Trophoblast cell (in vitro differentiated cells and primary cell): Measurements from ENCODE around the gene INTS14.

Source experiments
- DNase-seq, 2 donors: peaks; one replicate each; pipeline ENCODE4 v3.0.0-alpha.2; 2016
- H2AFZ ChIP-seq: 2 replicates; pipeline ENCODE4 v1.6.1; 2013; ENCODE audit warnings: low read length, moderate library complexity, mild to moderate bottlenecking; ENCODE audit not compliant: insufficient read depth, poor library complexity
- H2AK5ac ChIP-seq: 2 replicates; pipeline ENCODE4 v1.6.1; 2013; ENCODE audit warnings: mild to moderate bottlenecking, low read length
- H2BK120ac ChIP-seq: 2 replicates; pipeline ENCODE4 v1.6.1; 2013; ENCODE audit warnings: low read length, mild to moderate bottlenecking, moderate library complexity; ENCODE audit not compliant: insufficient read depth, poor library complexity
- H2BK12ac ChIP-seq: 2 replicates; pipeline ENCODE4 v1.6.1; 2013; ENCODE audit warnings: mild to moderate bottlenecking, low read length, moderate library complexity
- H2BK5ac ChIP-seq: 2 replicates; pipeline ENCODE4 v1.6.1; 2013; ENCODE audit warnings: low read length, low read depth, moderate library complexity, mild to moderate bottlenecking; ENCODE audit not compliant: poor library complexity
- H3K14ac ChIP-seq: 2 replicates; pipeline ENCODE4 v1.6.1; 2013; ENCODE audit warnings: mild to moderate bottlenecking, low read length
- H3K18ac ChIP-seq: 2 replicates; pipeline ENCODE4 v1.6.1; 2013; ENCODE audit warnings: mild to moderate bottlenecking, low read length
- H3K23ac ChIP-seq: 2 replicates; pipeline ENCODE4 v1.6.1; 2013; ENCODE audit warnings: low read length
- H3K27ac ChIP-seq: 2 replicates; pipeline ENCODE4 v1.5.1; 2013; ENCODE audit warnings: low read depth, mild to moderate bottlenecking, inconsistent platforms, low read length, moderate library complexity
- H3K27me3 ChIP-seq: 2 replicates; pipeline ENCODE4 v1.6.1; 2013; ENCODE audit warnings: inconsistent platforms, mild to moderate bottlenecking, low read length, moderate library complexity; ENCODE audit not compliant: insufficient read depth
- H3K36me3 ChIP-seq, 2 experiments: 1 replicate in 1 of 2; 2 replicates in 1 of 2; pipeline ENCODE4 v1.6.1; 2013; ENCODE audit warnings: low read length in 2 of 2, mild to moderate bottlenecking in 2 of 2, moderate library complexity in 1 of 2; ENCODE audit not compliant: insufficient read depth in 2 of 2, control insufficient read depth in 1 of 2
- H3K4ac ChIP-seq: 2 replicates; pipeline ENCODE4 v1.6.1; 2013; ENCODE audit warnings: low read depth, mild to moderate bottlenecking, low read length, moderate library complexity
- H3K4me1 ChIP-seq, 2 experiments: 1 replicate in 1 of 2; 2 replicates in 1 of 2; pipeline ENCODE4 v1.6.1; 2013; ENCODE audit warnings: low read length in 2 of 2, mild to moderate bottlenecking in 2 of 2, moderate library complexity in 1 of 2; ENCODE audit not compliant: insufficient read depth in 2 of 2, control insufficient read depth in 1 of 2
- H3K4me2 ChIP-seq: 2 replicates; pipeline ENCODE4 v1.6.1; 2013; ENCODE audit warnings: inconsistent platforms, mild to moderate bottlenecking, low read length, moderate library complexity
- H3K4me3 ChIP-seq: 2 replicates; pipeline ENCODE4 v1.5.1; 2013; ENCODE audit warnings: mild to moderate bottlenecking, low read depth, low read length, inconsistent platforms
- H3K79me1 ChIP-seq: one replicate; pipeline ENCODE4 v1.6.1; 2013; ENCODE audit warnings: low read length
- H3K79me2 ChIP-seq: 2 replicates; pipeline ENCODE4 v1.6.1; 2013; ENCODE audit warnings: low read length, mild to moderate bottlenecking; ENCODE audit not compliant: control insufficient read depth, insufficient read depth, poor library complexity
- H3K9ac ChIP-seq: 2 replicates; pipeline ENCODE4 v1.6.1; 2013; ENCODE audit warnings: mild to moderate bottlenecking, low read length
- H3K9me3 ChIP-seq: 2 replicates; pipeline ENCODE4 v1.6.1; 2013; ENCODE audit warnings: low read depth, mild to moderate bottlenecking, control low read depth, inconsistent platforms, low read length; ENCODE audit not compliant: insufficient read depth
- H4K12ac ChIP-seq: 2 replicates; pipeline ENCODE4 v1.6.1; 2013; ENCODE audit warnings: low read depth, mild to moderate bottlenecking, low read length, moderate library complexity
- H4K8ac ChIP-seq: 2 replicates; pipeline ENCODE4 v1.6.1; 2013; ENCODE audit warnings: low read depth, mild to moderate bottlenecking, low read length, moderate library complexity
- H4K91ac ChIP-seq: one replicate; pipeline ENCODE4 v1.6.1; 2013; ENCODE audit warnings: low read depth, mild to moderate bottlenecking, low read length, moderate library complexity
- WGBS: extraction: QIAGEN DNeasy Blood & Tissue Kit; methylation state at CpG from one replicate; pipeline ENCODE4 v1.1.7; 2013; ENCODE audit warnings: missing lambda C conversion rate; ENCODE audit not compliant: insufficient read length, insufficient coverage; ENCODE audit errors: extremely low coverage; 5-methylcytosine and 5-hydroxymethylcytosine counted together

INTS14 gene

DNA sequence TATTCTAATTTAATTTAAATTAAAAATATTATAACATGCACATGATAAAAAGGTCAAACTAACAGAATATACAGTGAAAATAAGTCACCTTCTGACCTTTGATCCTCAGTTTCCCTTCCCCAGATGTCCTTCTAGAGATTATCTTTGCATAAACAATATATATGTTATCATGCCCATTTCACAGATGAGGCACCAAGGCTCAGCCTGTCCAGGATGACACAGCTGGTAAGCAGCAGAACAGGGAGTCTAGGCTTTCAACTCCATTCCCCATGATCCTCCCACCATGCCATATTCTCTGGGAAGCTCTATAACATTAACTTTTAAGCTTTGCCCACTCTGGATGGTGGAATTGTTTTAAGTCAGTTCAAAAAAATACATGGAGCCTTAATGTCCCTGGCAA lies 12.2 kb upstream of the INTS14 start:
- Histone ChIP-seq H2AK5ac (no peak overlapping the region), H4K8ac (no peak overlapping the region), H3K79me2 (no peaks in the 10 kb centered on the region), H3K4me2 (no peak overlapping the region), H3K27me3 (no peaks in the 10 kb centered on the region), H3K4ac (no peak overlapping the region), H3K4me1 (no peaks in the 10 kb centered on the region), H3K36me3 (peaks cover 4 to 5% of the 10 kb centered on the region in 2 experiments), H3K9ac (no peak overlapping the region), H3K79me1 (no peaks in the 10 kb centered on the region), H2BK120ac (no peak overlapping the region), H2BK12ac (no peak overlapping the region), H3K18ac (no peak overlapping the region), H4K12ac (no peak overlapping the region), H2BK5ac (no peak overlapping the region), H2AFZ (no peak overlapping the region), H3K9me3 (no peaks in the 10 kb centered on the region), H4K91ac (no peak overlapping the region), H3K27ac (no peak overlapping the region), H3K23ac (no peak overlapping the region), H3K14ac (no peak overlapping the region), H3K4me3 (no peak overlapping the region)
- DNase-seq = no peak

DNA sequence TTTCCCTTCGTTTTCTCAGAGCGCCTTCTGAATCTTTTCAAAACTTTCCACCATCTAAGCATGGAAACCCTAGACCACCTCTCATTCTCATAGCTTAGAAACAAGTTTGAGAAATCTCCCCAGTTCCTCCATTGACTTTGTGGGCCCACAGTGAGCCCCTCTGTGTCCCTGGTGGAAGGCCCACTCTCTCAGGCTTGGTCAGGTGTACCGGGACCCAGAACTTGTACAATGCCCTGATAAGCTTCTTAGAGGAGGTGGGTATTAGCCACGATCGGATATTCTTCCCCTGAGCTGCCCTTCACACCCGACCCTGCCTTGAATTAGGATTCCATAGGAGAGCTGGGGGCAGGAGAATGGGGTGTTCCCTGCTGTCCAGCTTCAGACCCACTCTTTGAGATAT lies 10.7 kb upstream of the INTS14 start, which contains the start of gene SLC24A1:
Gene SLC24A1 (plus strand): TSS at position 301 of the 400 bp plus-strand sequence. CDS start 2,143 bp downstream, outside the sequence.
- H2BK120ac ChIP-seq = no peak within 1 kb of the TSS
- DNase-seq = no peak
- no peak within 1 kb of the TSS for H4K91ac ChIP-seq
- no peak within 1 kb of the TSS for H2BK12ac ChIP-seq
- no peak within 1 kb of the TSS for H2BK5ac ChIP-seq
- no peak within 1 kb of the TSS for H3K4me2 ChIP-seq
- no peak within 1 kb of the TSS for H3K23ac ChIP-seq
- H3K27ac ChIP-seq = no peak within 1 kb of the TSS
- no peak within 1 kb of the TSS for H2AFZ ChIP-seq
- H4K12ac ChIP-seq = no peak within 1 kb of the TSS
- H3K18ac ChIP-seq = no peak within 1 kb of the TSS
- no peaks in the 10 kb centered on the region for H3K27me3 ChIP-seq
- no peak within 1 kb of the TSS for H3K4ac ChIP-seq
- no peaks in the 10 kb centered on the region for H3K4me1 ChIP-seq
- H3K9ac ChIP-seq = no peak within 1 kb of the TSS
- no peaks in the 10 kb centered on the region for H3K9me3 ChIP-seq
- WGBS = no CpG with 5 or more reads among the region's 6 CpGs
- H3K14ac ChIP-seq = no peak within 1 kb of the TSS
- no peaks in the 10 kb centered on the region for H3K79me1 ChIP-seq
- H3K4me3 ChIP-seq = no peak within 1 kb of the TSS
- H4K8ac ChIP-seq = no peak within 1 kb of the TSS
- H3K79me2 ChIP-seq = no peaks in the 10 kb centered on the region
- H2AK5ac ChIP-seq = no peak within 1 kb of the TSS
- peaks cover 4 to 5% of the 10 kb centered on the region in 2 experiments for H3K36me3 ChIP-seq

DNA sequence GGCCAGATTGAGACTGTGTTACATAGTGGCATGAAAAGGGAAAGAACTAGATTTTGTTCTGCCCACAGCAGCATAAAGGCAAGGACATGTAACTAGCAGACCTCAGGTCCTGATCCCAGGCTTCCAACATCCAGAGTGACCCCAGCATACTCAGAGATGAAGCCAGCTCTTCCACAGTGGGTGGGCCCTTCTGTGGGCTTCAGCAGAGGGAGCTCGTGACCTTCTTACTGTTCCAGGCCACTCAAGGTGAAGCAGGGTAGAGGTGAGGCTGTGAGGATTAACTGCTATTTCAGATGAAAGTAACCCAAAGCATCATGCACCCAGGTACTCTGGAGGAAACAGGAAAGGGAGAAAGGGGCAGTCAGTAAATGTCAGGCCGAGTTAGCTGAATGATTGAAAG lies 9.9 kb upstream of the INTS14 start:
- no peak overlapping the region for H2AK5ac ChIP-seq
- H2BK12ac ChIP-seq = no peak overlapping the region
- H3K9ac ChIP-seq = no peak overlapping the region
- H3K27me3 ChIP-seq = no peaks in the 10 kb centered on the region
- no peak overlapping the region for H3K27ac ChIP-seq
- DNase-seq = no peak
- no CpG with 5 or more reads among the region's 2 CpGs for WGBS
- no peak overlapping the region for H3K4me3 ChIP-seq
- peaks cover 4 to 5% of the 10 kb centered on the region in 2 experiments for H3K36me3 ChIP-seq
- H3K4me1 ChIP-seq = no peaks in the 10 kb centered on the region
- H4K8ac ChIP-seq = no peak overlapping the region
- H3K9me3 ChIP-seq = no peaks in the 10 kb centered on the region
- no peak overlapping the region for H3K23ac ChIP-seq
- no peaks in the 10 kb centered on the region for H3K79me1 ChIP-seq
- no peak overlapping the region for H3K18ac ChIP-seq
- H3K14ac ChIP-seq = no peak overlapping the region
- H3K79me2 ChIP-seq = no peaks in the 10 kb centered on the region
- H4K91ac ChIP-seq = no peak overlapping the region
- H2BK120ac ChIP-seq = no peak overlapping the region
- no peak overlapping the region for H2BK5ac ChIP-seq
- H4K12ac ChIP-seq = no peak overlapping the region
- no peak overlapping the region for H2AFZ ChIP-seq
- no peak overlapping the region for H3K4ac ChIP-seq
- no peak overlapping the region for H3K4me2 ChIP-seq

DNA sequence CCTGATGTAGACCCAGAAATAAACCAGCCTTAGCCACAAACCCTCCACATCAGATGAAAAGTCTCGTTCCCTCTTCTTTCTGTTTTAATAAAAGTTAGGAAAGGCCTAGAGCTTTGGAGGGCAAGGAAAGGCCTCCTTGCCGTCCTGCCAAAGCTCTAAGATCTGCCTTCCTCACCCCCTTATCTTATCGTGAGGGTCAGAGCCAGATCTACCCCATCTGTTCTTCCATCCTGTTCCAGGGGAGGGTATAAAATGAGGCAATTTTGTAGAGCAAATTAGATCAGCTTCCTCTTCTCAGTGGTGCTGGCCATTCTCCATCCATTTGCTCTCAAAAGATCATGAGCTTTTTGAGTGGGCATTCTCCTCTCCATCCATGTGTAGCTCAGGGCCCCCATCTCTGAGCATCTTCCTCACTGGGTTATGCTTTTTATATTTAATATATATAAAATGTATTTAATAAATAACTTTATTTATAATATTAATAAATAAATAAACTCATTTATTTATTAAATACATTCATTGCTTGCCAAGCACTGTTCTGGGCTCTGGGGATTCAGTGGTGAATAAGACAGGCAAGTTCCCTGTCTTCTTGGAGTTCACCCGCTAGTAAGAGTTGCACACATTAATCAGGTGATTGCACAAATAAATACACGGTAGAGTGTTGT lies 8.8 kb upstream of the INTS14 start:
- no peak for DNase-seq
- Histone ChIP-seq H4K12ac (no peak overlapping the region), H3K9ac (no peak overlapping the region), H3K36me3 (no peaks in the 10 kb centered on the region), H3K4me1 (no peaks in the 10 kb centered on the region), H2AK5ac (no peak overlapping the region), H3K79me2 (no peaks in the 10 kb centered on the region), H4K91ac (no peak overlapping the region), H3K9me3 (no peaks in the 10 kb centered on the region), H3K79me1 (no peaks in the 10 kb centered on the region), H3K23ac (no peak overlapping the region), H3K18ac (no peak overlapping the region), H2AFZ (no peak overlapping the region), H3K4me3 (no peak overlapping the region), H3K27ac (no peak overlapping the region), H2BK12ac (no peak overlapping the region), H2BK5ac (no peak overlapping the region), H3K4ac (no peak overlapping the region), H4K8ac (no peak overlapping the region), H2BK120ac (no peak overlapping the region), H3K4me2 (no peak overlapping the region), H3K27me3 (no peaks in the 10 kb centered on the region), H3K14ac (no peak overlapping the region)
- WGBS = no CpG with 5 or more reads among the region's 5 CpGs
